Ishikawa (cell line): ENCODE results near the gene CACNB4.

Experiments used
- CEBPB ChIP-seq: IDR thresholded peaks from 2 replicates; pipeline ENCODE4 v1.6.1; 2012
- CREB1 ChIP-seq: IDR thresholded peaks from 2 replicates; pipeline ENCODE4 v1.6.1; 2012; ENCODE audit warnings: low read depth
- EGR1 ChIP-seq: IDR thresholded peaks from 2 replicates; pipeline ENCODE4 v1.6.1; 2012
- EP300 ChIP-seq: IDR thresholded peaks from 2 replicates; pipeline ENCODE4 v1.6.1; 2012; ENCODE audit warnings: borderline replicate concordance
- FOXM1 ChIP-seq: IDR thresholded peaks from 2 replicates; pipeline ENCODE4 v1.6.1; 2012; ENCODE audit warnings: low read depth, borderline replicate concordance
- NFIC ChIP-seq: IDR thresholded peaks from 2 replicates; pipeline ENCODE4 v1.6.1; 2012
- RAD21 ChIP-seq: IDR thresholded peaks from 2 replicates; pipeline ENCODE4 v1.6.1; 2012; ENCODE audit warnings: low read depth
- TAF1 ChIP-seq: IDR thresholded peaks from 2 replicates; pipeline ENCODE4 v1.6.1; 2012; ENCODE audit warnings: low read depth, mild to moderate bottlenecking
- TCF12 ChIP-seq: IDR thresholded peaks from 2 replicates; pipeline ENCODE4 v1.6.1; 2012; ENCODE audit warnings: low read depth
- TEAD4 ChIP-seq: IDR thresholded peaks from 2 replicates; pipeline ENCODE4 v1.6.1; 2012
- YY1 ChIP-seq: IDR thresholded peaks from 2 replicates; pipeline ENCODE4 v1.6.1; 2012; ENCODE audit warnings: low read depth
- ZBTB7A ChIP-seq: IDR thresholded peaks from 2 replicates; pipeline ENCODE4 v1.6.1; 2012; ENCODE audit warnings: low read depth
- TF ChIP-seq, protein P1 (sequence below): IDR thresholded peaks from 2 replicates; pipeline ENCODE4 v1.6.1; 2012
- TF ChIP-seq, protein P2 (sequence below): IDR thresholded peaks from 2 replicates; pipeline ENCODE4 v1.6.1; 2012
- TF ChIP-seq, protein P3 (sequence below): IDR thresholded peaks from 2 replicates; pipeline ENCODE4 v1.6.1; 2012; ENCODE audit warnings: low read depth, mild to moderate bottlenecking

Gene CACNB4

DNA sequence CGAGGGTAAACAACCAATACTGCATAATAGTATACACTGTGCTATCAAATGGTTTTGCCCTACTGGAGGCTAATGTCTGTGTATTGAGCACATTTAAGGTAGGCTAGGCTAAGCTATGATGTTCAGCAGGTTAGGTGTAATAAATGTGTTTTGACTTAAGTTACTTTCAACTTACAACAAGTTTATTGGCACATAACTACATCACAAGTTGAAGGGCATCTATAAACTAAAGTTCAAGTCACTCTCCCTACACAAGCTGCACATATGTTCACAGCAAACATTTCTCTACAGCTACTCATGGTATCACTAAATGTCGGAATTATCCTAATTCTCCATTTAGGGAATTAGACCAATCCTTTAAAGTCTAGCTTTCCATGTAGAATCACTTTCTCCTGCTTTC, 282.0 kb downstream of the CACNB4 start:
- TF ChIP-seq, protein P1, sequence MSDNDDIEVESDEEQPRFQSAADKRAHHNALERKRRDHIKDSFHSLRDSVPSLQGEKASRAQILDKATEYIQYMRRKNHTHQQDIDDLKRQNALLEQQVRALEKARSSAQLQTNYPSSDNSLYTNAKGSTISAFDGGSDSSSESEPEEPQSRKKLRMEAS, result no peak
- TF ChIP-seq NFIC (no peak), CREB1 (no peak), TAF1 (no peak), ZBTB7A (no peak), FOXM1 (no peak), EP300 (no peak), TCF12 (no peak), RAD21 (no peak)
- TF ChIP-seq, protein P2, sequence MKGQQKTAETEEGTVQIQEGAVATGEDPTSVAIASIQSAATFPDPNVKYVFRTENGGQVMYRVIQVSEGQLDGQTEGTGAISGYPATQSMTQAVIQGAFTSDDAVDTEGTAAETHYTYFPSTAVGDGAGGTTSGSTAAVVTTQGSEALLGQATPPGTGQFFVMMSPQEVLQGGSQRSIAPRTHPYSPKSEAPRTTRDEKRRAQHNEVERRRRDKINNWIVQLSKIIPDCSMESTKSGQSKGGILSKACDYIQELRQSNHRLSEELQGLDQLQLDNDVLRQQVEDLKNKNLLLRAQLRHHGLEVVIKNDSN, result no peak
- TF ChIP-seq, protein P3, sequence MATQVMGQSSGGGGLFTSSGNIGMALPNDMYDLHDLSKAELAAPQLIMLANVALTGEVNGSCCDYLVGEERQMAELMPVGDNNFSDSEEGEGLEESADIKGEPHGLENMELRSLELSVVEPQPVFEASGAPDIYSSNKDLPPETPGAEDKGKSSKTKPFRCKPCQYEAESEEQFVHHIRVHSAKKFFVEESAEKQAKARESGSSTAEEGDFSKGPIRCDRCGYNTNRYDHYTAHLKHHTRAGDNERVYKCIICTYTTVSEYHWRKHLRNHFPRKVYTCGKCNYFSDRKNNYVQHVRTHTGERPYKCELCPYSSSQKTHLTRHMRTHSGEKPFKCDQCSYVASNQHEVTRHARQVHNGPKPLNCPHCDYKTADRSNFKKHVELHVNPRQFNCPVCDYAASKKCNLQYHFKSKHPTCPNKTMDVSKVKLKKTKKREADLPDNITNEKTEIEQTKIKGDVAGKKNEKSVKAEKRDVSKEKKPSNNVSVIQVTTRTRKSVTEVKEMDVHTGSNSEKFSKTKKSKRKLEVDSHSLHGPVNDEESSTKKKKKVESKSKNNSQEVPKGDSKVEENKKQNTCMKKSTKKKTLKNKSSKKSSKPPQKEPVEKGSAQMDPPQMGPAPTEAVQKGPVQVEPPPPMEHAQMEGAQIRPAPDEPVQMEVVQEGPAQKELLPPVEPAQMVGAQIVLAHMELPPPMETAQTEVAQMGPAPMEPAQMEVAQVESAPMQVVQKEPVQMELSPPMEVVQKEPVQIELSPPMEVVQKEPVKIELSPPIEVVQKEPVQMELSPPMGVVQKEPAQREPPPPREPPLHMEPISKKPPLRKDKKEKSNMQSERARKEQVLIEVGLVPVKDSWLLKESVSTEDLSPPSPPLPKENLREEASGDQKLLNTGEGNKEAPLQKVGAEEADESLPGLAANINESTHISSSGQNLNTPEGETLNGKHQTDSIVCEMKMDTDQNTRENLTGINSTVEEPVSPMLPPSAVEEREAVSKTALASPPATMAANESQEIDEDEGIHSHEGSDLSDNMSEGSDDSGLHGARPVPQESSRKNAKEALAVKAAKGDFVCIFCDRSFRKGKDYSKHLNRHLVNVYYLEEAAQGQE, result no peak

DNA sequence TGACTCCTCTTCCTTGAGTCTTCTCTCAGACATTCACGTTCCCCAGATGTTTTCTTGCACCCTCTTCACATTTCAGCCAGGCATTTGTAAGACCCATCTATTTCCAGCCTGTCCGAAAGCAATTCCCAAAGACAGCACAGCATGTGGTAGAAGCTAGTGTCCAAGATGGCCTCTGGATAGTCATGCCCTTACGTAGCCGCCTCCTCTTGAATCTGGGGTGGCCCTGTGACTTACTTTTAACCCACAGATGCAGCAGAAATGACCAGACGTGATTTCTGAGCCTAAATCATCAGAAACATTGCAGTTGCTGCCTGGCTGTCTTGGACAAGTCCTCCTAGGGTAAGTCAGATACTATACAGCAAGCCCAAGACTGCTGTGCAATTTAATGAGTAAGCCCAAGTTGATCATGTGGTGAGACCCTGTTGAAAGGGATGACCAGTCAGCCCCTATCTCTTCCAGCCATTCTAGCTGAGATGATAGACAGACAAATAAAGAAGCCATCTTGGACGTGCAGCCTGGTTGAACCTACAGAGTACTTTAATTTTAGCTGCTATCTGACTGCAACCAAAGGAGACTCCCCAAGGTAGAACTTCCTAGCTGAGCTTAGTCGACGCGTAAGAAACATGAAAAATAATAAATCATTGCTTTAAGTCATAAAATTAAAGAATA, 282.9 kb downstream of the CACNB4 start:
- no peak for TF ChIP-seq YY1
- TF ChIP-seq, protein P3, result no peak
- TF ChIP-seq, protein P2, result no peak
- TF ChIP-seq, protein P1, result no peak
- TF ChIP-seq EGR1, result no peak
- no peak for TF ChIP-seq CREB1
- TF ChIP-seq CEBPB, result no peak
- no peak for TF ChIP-seq EP300
- no peak for TF ChIP-seq TAF1

DNA sequence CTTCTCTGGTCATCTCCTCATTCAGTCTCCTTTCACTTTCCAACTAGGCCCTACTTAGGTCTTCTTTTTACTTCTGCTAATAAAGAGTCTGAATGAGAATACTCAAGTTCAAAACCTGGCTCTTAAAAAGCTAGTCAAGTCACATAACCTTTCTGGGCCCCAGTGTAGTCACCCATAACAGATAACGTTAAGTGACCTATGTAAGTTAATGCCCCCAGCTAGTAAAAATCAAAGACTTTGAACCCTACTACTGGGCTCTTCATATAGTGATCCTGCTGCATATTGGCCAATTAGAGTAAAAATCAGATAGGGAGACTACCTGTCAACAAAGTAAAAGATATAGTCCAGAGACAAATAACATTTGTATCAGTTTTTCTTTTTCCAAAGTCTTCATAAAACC, 288.4 kb downstream of the CACNB4 start:
- TF ChIP-seq NFIC, result no peak
- no peak for TF ChIP-seq TEAD4
- no peak for TF ChIP-seq EP300
- TF ChIP-seq YY1, result no peak
- TF ChIP-seq FOXM1, result no peak
- TF ChIP-seq, protein P3, result no peak
- TF ChIP-seq, protein P1, result no peak
- TF ChIP-seq TCF12, result no peak
- no peak for TF ChIP-seq EGR1
- TF ChIP-seq CREB1, result no peak
- TF ChIP-seq ZBTB7A, result no peak
- TF ChIP-seq, protein P2, result no peak
- no peak for TF ChIP-seq TAF1
- no peak for TF ChIP-seq CEBPB
- TF ChIP-seq RAD21, result no peak

DNA sequence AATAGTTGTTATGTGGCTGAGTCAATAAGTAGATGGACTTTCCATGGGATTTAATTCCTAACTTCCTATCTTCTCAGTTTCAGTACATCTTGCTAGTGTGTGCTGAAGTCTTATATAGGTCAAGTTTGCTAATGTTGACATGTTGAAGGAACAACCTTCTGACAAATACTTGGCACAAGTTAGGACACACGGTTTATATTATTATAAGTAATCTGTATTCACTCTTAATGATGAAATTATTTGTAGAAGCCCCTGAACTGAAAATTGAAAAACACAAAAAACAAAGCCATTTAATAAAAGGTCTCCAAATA, 289.8 kb downstream of the CACNB4 start:
- TF ChIP-seq, protein P1, result no peak
- TF ChIP-seq ZBTB7A (no peak), TEAD4 (no peak), FOXM1 (no peak), NFIC (no peak), EGR1 (no peak), CEBPB (no peak), RAD21 (no peak), TAF1 (no peak), YY1 (no peak), TCF12 (no peak), EP300 (no peak), CREB1 (no peak)
- TF ChIP-seq, protein P2, result no peak
- TF ChIP-seq, protein P3, result no peak
